Measurements from ENCODE around the gene ATP6V0B.

ATP6V0B gene

GRCh38 chr1:43974443-43975248 is at the start of gene ATP6V0B:
TSS of gene ATP6V0B (plus strand) at chr1:43974960. CDS start at chr1:43975041, 81 bp downstream.
- TF ChIP-seq GATA3 (IDR thresholded peaks at IDR 0.05; ENCODE audit: low read depth, low read length) (no peak), GATA2 (IDR thresholded peaks at IDR 0.05; ENCODE audit: low read depth, low read length) (no peak)

- TF ChIP-seq GATA2 (IDR thresholded peaks at IDR 0.05; ENCODE audit: low read depth, low read length) (no peak), GATA3 (IDR thresholded peaks at IDR 0.05; ENCODE audit: low read depth, low read length) (no peak)
These were observed 48.9 kb upstream of the ATP6V0B start for GRCh38 chr1:43925846-43926245.

DNA sequence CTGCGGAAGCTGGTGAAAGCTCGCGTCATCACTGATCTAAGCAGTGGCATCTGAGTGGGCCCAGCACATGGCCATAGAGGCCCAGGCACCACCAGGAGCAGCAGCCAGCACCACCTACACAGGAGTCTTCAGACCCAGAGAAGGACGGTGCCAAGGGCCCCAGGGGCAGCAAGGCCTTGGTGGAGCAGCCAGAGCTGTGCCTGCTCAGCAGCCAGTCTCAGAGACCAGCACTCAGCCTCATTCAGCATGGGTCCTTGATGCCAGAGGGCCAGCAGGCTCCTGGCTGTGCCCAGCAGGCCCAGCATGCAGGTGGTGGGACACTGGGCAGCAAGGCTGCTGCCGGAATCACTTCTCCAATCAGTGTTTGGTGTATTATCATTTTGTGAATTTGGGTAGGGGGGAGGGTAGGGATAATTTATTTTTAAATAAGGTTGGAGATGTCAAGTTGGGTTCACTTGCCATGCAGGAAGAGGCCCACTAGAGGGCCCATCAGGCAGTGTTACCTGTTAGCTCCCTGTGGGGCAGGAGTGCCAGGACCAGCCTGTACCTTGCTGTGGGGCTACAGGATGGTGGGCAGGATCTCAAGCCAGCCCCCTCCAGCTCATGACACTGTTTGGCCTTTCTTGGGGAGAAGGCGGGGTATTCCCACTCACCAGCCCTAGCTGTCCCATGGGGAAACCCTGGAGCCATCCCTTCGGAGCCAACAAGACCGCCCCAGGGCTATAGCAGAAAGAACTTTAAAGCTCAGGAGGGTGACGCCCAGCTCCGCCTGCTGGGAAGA is 44.4 kb upstream of the ATP6V0B start:
- no peak for TF ChIP-seq GATA2 (IDR thresholded peaks at IDR 0.05; ENCODE audit: low read depth, low read length)
- no peak for TF ChIP-seq GATA3 (IDR thresholded peaks at IDR 0.05; ENCODE audit: low read depth, low read length)

DNA sequence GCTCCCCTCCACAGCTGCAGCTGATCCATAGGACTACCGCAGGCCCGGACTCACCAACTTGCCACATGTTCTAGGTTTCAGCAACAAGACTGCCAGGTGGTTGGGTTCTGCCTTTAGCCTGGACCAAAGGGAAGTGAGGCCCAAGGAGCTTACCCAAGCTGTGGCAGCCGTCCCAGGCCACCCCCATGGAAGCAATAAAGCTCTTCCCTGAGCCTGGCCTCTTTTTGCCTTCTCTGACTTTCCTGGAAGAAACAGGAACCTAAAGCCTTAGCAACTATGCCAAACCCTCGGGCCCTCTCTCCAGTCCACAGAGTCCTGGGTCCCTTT is 43.8 kb upstream of the ATP6V0B start:
- TF ChIP-seq GATA3 (IDR thresholded peaks at IDR 0.05; ENCODE audit: low read depth, low read length), result no peak
- no peak for TF ChIP-seq GATA2 (IDR thresholded peaks at IDR 0.05; ENCODE audit: low read depth, low read length)

GRCh38 chr1:43931711-43932660 is 42.8 kb upstream of the ATP6V0B start:
- TF ChIP-seq GATA2 (IDR thresholded peaks at IDR 0.05; ENCODE audit: low read depth, low read length) (no peak), GATA3 (IDR thresholded peaks at IDR 0.05; ENCODE audit: low read depth, low read length) (no peak)

- TF ChIP-seq GATA3 (IDR thresholded peaks at IDR 0.05; ENCODE audit: low read depth, low read length), result no peak
- TF ChIP-seq GATA2 (IDR thresholded peaks at IDR 0.05; ENCODE audit: low read depth, low read length), result no peak
These were observed 41.9 kb upstream of the ATP6V0B start for GRCh38 chr1:43932786-43933385.

GRCh38 chr1:43933386-43934100 is 41.2 kb upstream of the ATP6V0B start, which contains the start of gene ARTN:
TSS of gene ARTN (plus strand) at chr1:43933801. CDS start at chr1:43935657, 1,856 bp downstream.
- no peak for TF ChIP-seq GATA3 (IDR thresholded peaks at IDR 0.05; ENCODE audit: low read depth, low read length)
- no peak for TF ChIP-seq GATA2 (IDR thresholded peaks at IDR 0.05; ENCODE audit: low read depth, low read length)

DNA sequence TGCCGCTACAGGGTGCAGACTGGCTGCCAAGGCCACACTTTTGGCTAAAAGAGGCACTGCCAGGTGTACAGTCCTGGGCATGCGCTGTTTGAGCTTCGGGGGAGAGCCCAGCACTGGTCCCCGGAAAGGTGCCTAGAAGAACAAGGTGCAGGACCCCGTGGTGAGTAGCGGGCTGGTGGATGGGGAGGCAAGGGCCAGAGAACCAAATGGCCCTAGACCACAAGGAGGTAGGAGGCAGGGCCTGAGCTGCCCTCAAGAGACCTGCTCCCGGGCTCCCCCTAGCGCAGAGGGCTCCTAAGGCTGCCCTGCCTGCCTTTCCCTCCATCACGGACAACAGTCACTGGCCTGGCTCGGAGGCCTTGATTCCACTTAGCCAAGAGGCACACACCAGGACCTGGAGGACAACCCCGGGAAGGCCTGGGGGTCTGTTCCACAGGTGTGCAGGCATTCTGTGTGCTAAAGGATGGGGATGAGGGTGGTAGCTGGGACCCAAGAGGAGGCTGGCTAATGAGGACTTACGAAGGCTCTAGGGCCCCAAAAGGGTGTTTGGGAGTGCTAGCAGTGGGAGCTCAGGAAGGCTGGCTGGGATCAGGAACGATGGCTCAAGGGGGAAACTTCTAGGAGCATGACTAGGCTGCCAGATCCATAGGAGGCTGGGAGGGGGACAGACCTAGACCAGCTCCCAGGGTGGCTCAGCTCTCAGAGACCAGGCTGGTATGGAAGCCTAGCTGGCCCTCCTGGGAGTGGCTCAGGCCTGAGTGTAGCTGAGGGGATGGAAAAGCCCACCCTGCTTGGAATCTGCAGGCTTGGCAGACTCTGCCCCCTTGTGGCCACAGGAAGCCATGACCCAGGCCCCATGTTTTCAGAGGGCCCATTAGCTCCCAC is 40.4 kb upstream of the ATP6V0B start:
- TF ChIP-seq GATA2 (IDR thresholded peaks at IDR 0.05; ENCODE audit: low read depth, low read length) (no peak), GATA3 (IDR thresholded peaks at IDR 0.05; ENCODE audit: low read depth, low read length) (no peak)

DNA sequence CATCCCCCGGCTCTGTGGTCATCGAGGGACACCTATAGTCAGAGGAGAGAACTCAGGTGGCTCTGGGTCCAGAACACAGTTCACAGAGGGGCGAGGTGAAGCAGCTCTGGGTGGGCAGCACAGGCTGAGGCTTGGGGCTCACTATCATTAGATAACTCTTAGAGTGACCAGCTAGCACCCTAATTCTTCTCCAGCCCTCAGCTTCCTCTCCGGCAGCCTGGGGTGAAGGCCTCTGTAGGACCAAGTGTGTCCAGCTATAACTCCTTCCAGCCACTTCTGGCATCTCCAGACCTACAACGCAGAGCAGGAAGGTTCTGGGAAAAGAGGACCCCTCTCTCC is 39.8 kb upstream of the ATP6V0B start:
- no peak for TF ChIP-seq GATA3 (IDR thresholded peaks at IDR 0.05; ENCODE audit: low read depth, low read length)
- TF ChIP-seq GATA2 (IDR thresholded peaks at IDR 0.05; ENCODE audit: low read depth, low read length), result no peak

DNA sequence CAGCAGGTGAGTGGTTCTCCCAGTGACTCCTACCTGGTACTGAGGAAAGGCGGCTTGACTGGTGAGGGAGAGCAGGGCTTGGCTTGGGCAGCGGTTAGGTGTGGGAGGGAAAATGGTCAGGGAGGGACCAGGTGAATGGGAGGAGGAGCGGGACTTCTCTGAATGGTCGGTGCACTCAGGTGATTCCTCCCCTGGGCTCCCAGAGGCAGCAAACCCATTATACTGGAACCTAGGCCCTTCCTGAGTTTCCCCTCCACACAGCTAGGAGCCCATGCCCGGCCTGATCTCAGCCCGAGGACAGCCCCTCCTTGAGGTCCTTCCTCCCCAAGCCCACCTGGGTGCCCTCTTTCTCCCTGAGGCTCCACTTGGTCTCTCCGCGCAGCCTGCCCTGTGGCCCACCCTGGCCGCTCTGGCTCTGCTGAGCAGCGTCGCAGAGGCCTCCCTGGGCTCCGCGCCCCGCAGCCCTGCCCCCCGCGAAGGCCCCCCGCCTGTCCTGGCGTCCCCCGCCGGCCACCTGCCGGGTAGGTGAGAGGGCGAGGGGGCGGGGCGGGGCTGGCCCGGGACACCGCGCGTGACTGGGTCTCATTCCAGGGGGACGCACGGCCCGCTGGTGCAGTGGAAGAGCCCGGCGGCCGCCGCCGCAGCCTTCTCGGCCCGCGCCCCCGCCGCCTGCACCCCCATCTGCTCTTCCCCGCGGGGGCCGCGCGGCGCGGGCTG is 38.9 kb upstream of the ATP6V0B start:
- TF ChIP-seq GATA2 (IDR thresholded peaks at IDR 0.05; ENCODE audit: low read depth, low read length) (no peak), GATA3 (IDR thresholded peaks at IDR 0.05; ENCODE audit: low read depth, low read length) (no peak)

DNA sequence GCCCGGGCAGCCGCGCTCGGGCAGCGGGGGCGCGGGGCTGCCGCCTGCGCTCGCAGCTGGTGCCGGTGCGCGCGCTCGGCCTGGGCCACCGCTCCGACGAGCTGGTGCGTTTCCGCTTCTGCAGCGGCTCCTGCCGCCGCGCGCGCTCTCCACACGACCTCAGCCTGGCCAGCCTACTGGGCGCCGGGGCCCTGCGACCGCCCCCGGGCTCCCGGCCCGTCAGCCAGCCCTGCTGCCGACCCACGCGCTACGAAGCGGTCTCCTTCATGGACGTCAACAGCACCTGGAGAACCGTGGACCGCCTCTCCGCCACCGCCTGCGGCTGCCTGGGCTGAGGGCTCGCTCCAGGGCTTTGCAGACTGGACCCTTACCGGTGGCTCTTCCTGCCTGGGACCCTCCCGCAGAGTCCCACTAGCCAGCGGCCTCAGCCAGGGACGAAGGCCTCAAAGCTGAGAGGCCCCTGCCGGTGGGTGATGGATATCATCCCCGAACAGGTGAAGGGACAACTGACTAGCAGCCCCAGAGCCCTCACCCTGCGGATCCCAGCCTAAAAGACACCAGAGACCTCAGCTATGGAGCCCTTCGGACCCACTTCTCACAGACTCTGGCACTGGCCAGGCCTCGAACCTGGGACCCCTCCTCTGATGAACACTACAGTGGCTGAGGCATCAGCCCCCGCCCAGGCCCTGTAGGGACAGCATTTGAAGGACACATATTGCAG is 38.2 kb upstream of the ATP6V0B start:
- TF ChIP-seq GATA2 (IDR thresholded peaks at IDR 0.05; ENCODE audit: low read depth, low read length) (no peak), GATA3 (IDR thresholded peaks at IDR 0.05; ENCODE audit: low read depth, low read length) (no peak)

Data from SH-SY5Y (cell line).